ENCODE measurements around the gene LTBP1.

The LTBP1 gene

GRCh38 chr2:33321876-33322483 lies 375.2 kb downstream of the LTBP1 start:
- no peak for DNase-seq

GRCh38 chr2:33322612-33323011 lies 375.9 kb downstream of the LTBP1 start:
- DNase-seq = no peak

GRCh38 chr2:33323957-33324356 lies 377.2 kb downstream of the LTBP1 start:
- DNase-seq = no peak

- DNase-seq = no peak
Measured at GRCh38 chr2:33326100-33326499, 379.3 kb downstream of the LTBP1 start.

- DNase-seq = no peak
Measured at GRCh38 chr2:33333433-33333832, 386.7 kb downstream of the LTBP1 start.

- DNase-seq = no peak
Measured at GRCh38 chr2:33334083-33334482, 387.3 kb downstream of the LTBP1 start.

GRCh38 chr2:33335516-33335915 lies 388.8 kb downstream of the LTBP1 start:
- no peak for DNase-seq

GRCh38 chr2:33336036-33336625 lies 389.4 kb downstream of the LTBP1 start:
- DNase-seq = no peak

- DNase-seq = no peak
Measured at GRCh38 chr2:33337385-33337960, 390.7 kb downstream of the LTBP1 start.

- DNase-seq = no peak
Measured at GRCh38 chr2:33337981-33338380, 391.2 kb downstream of the LTBP1 start.

- no peak for DNase-seq
Measured at GRCh38 chr2:33339269-33339668, 392.5 kb downstream of the LTBP1 start.

GRCh38 chr2:33340280-33340679 lies 393.5 kb downstream of the LTBP1 start:
- DNase-seq = no peak

- no peak for DNase-seq
Measured at GRCh38 chr2:33342171-33342570, 395.4 kb downstream of the LTBP1 start.

- DNase-seq = no peak
Measured at GRCh38 chr2:33342705-33343104, 396.0 kb downstream of the LTBP1 start.

- DNase-seq = no peak
Measured at GRCh38 chr2:33343387-33343895, 396.7 kb downstream of the LTBP1 start.

GRCh38 chr2:33344230-33344629 lies 397.5 kb downstream of the LTBP1 start:
- DNase-seq = no peak

GRCh38 chr2:33347856-33348255 lies 401.1 kb downstream of the LTBP1 start:
- DNase-seq = no peak

- no peak for DNase-seq
Measured at GRCh38 chr2:33350632-33351031, 403.9 kb downstream of the LTBP1 start.

- no peak for DNase-seq
Measured at GRCh38 chr2:33351781-33352180, 405.0 kb downstream of the LTBP1 start.

GRCh38 chr2:33354981-33355380 lies 408.2 kb downstream of the LTBP1 start:
- DNase-seq = no peak

- DNase-seq = no peak
Measured at GRCh38 chr2:33358878-33359277, 412.1 kb downstream of the LTBP1 start.

- DNase-seq = no peak
Measured at GRCh38 chr2:33363325-33364298, 416.9 kb downstream of the LTBP1 start.

GRCh38 chr2:33365264-33365970 lies 418.7 kb downstream of the LTBP1 start:
- no peak for DNase-seq

All from NCI-H1092 (cell line).